ENCODE results near the gene ARCN1.

ARCN1 gene

DNA sequence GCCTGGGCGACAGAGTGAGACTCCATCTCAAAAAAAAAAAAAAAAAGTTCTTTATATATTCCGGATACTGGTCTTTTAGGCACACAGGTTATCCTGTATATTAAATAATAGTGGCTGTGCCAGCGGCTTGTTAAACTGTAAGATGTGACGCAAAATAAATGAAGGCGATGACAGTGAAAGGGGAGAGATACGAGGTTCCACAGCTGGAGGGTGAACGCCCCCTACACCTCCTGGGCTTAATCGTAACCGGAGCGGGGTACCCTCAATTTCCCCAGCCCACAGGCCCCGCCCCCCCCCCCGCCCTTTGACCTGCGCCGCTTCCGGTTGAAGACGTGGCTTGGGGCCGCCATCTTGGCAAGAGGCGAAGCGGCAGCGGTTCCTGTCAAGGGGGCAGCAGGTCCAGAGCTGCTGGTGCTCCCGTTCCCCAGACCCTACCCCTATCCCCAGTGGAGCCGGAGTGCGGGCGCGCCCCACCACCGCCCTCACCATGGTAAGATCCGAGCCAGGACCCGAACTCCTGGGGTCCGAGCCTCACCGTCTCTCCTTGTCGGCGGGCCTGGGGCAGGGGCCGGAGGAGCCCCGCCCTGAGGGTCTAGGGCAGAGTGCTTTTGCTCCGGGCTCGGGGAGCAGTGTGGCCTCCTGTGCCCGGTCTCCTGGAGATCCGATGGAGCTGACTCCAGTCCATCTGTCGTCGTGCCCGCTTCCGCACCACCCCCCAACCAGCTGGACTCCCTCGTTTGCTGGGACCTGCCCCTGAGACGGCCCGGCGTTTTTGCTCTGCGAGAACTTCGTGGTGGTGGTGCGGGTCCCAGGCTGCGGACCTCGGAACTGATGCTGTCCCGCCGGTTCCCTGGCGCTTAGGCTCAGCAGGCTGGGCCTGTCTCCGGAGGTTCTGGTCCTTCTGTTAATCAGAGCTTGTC is at the start of gene ARCN1:
Gene ARCN1 (plus strand): TSS at position 349 of the 920 bp plus-strand sequence. CDS start 139 bp downstream, at position 488.
- DNase-seq (ENCODE audit: low read depth in 2 of 2) = peak; percentile 59 to 62

DNA sequence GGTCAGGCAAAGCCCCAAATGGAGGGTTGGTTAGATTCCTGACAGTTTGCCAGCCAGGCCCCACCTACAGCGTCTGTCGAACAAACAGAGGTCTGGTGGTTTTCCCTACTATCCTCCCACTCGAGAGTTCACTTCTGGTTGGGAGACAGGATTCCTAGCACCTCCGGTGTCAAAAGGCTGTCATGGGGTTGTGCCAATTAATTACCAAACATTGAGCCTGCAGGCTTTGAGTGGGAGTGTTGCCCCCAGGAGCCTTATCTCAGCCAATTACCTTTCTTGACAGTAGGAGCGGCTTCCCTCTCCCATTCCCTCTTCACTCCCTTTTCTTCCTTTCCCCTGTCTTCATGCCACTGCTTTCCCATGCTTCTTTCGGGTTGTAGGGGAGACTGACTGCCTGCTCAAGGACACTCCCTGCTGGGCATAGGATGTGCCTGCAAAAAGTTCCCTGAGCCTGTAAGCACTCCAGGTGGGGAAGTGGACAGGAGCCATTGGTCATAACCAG is 49.6 kb upstream of the ARCN1 start:
- no peak for DNase-seq (ENCODE audit: low read depth in 2 of 2)

DNA sequence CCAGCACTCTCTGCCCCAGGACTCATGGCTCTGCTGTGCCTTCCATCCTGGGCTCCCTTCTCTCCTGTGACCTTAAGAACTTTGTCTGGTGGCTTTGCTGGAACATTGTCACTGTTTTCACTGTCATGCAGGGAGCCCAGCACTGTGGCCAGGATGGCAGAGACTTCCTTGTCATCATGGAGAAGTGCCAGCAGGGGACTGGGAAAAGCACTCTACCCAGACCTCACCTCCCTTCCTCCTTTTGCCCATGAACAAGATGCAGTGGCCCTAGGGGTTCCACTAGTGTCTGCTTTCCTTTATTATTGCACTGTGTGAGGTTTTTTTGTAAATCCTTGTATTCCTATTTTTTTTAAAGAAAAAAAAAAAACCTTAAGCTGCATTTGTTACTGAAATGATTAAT is 47.9 kb upstream of the ARCN1 start:
- no peak for DNase-seq (ENCODE audit: low read depth in 2 of 2)

DNA sequence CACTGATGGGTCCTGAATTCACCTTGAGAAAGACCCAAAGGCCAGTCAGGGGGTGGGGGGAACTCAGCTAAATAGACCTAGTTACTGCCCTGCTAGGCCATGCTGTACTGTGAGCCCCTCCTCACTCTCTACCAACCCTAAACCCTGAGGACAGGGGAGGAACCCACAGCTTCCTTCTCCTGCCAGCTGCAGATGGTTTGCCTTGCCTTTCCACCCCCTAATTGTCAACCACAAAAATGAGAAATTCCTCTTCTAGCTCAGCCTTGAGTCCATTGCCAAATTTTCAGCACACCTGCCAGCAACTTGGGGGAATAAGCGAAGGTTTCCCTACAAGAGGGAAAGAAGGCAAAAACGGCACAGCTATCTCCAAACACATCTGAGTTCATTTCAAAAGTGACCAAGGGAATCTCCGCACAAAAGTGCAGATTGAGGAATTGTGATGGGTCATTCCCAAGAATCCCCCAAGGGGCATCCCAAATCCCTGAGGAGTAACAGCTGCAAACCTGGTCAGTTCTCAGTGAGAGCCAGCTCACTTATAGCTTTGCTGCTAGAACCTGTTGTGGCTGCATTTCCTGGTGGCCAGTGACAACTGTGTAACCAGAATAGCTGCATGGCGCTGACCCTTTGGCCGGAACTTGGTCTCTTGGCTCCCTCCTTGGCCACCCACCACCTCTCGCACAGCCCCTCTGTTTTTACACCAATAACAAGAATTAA is 47.3 kb upstream of the ARCN1 start:
- no peak for DNase-seq (ENCODE audit: low read depth in 2 of 2)

DNA sequence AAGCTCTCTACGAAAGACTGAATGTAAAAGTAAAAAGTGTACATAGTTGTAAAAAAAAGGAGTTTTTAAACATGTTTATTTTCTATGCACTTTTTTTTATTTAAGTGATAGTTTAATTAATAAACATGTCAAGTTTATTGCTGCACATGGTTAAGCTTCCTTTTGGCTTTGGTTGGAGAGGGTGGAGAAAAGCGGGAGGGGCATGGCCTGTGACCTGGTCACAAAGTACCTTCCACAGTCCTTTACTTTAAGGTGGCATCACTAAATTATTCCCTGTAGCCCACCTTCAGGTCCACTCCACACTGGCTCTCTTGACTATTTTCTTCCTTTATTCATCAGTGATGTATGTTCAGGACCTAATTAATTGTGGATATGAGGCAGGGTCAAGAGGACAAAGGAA is 45.5 kb upstream of the ARCN1 start:
- DNase-seq (ENCODE audit: low read depth in 2 of 2) = no peak

DNA sequence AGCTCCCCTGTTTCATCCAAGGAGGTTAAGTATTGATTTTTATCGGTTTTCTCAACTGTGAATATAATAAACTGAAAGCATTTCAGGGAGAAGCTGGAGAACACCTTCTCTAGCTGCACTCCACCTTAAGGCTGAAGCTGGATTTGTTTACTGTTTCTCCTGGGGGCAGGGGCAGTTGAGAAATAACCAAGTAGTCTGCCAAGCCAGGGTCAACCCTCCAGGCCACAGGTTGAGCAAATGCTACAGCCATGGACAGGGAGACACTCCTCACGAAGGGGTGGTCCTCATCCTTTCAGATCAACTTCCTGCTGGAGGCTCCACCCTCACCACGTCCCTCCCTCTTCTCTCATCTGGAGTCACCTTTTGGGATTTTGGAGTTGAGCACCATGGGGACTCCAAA is 45.1 kb upstream of the ARCN1 start, which contains the start of gene TTC36:
Gene TTC36 (plus strand): TSS at position 366 of the 400 bp plus-strand sequence. CDS start 21 bp downstream, at position 387.
- DNase-seq (ENCODE audit: low read depth in 2 of 2) = no peak

DNA sequence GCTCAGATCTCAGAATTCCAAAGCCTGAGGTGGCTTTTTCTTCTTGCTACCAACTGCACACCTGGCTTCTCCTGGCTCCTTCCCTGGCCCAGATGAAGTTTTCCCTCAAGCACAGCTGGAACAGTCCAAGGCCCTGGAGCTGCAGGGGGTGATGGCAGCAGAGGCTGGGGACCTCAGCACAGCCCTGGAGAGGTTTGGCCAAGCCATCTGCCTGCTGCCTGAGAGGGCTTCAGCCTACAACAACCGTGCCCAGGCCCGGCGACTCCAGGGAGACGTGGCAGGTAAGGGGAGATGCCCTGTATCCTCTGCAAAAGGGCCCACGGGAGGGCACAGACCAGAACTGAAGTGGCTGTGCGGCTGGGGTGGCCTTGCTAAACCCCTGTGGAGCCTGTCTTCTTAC is 43.7 kb upstream of the ARCN1 start:
- no peak for DNase-seq (ENCODE audit: low read depth in 2 of 2)

DNA sequence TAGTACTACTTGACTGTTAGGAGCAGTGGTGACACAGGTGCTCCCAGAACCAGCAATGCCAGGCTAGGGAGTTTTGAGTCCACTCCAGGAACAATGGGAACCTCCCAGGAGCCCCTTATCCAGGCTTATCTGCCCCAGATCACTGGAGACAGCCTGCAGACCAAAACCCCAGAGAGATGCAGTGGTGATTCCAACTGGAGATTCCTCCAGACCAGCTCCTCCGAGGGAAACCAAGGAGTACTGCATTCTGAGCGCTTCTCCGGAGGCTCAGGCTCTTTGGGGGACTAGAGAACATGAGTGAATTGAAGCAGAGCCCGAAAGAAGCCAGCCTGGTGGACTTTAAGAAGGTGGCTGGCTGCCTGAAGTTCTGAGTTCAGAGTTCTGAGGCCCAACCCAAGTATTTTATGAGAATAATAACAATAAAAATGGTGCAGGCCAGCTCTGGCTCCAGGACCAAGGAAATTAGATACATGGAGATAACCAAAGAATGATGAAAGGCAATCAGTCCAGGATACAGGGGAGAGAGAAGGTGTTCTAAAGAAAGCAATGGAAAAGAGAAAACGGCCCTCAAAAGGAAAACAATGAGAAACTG is 42.5 kb upstream of the ARCN1 start:
- no peak for DNase-seq (ENCODE audit: low read depth in 2 of 2)

DNA sequence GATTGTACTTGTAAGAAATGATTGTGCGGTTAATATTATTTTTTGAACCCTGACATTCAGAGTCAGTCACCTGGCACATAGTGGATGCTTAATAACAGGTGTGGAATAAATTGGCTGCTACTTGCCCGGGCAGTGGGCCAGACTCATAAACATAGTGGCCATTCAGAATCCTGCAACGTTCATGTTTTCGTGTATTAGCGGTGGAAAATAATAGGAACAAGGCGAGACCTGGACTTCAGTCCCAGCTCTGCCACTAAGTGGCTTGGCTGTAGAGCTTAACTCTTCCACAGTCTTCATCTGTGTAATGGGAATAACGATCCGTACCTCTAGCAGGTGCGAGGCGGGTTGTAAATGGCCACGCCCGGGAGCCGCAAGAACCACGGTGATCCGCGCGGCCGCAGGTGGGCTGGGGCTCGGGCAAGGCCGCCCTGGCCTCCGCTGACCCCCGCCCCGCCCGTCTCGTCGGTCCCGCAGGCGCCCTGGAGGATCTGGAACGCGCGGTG is 42.0 kb upstream of the ARCN1 start:
- DNase-seq (ENCODE audit: low read depth in 2 of 2) = no peak

DNA sequence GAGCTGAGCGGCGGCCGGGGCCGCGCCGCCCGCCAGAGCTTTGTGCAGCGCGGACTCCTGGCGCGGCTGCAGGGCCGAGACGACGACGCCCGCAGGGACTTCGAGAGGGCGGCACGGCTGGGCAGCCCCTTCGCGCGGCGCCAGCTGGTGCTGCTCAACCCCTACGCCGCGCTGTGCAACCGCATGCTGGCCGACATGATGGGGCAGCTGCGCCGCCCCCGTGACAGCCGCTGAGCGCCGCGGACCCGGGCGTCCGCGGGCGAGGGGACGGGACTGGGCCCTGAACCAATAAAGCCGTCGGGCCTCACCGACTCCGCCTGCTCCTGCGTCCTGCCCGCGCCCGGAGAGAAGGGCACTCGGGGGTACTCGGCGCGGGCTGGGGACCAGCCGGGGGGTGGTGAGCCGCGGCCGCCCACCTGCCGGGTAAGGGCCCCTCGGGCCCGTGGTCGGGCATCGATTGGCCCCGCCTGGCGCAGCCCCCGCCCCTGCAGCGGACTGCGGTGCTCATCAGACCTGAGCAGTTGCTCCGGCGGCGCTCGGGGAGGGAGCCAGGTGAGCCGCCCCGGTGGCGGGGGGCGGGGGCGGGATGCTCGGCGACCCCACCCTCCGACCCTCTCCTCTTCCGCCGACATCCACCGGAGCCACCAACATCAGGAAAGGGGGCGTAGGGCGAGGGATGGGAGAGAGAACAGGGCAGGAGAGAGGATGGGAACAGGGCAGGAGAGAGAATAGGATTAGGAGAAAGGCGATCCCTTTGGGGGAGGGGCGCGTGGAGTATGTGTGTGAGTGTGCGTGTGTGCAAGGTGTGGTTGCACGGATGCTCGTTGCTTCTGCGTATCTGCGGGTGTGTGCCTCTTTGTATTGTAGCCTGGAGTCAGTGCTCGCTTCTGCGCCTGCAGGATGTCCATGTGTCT is 41.3 kb upstream of the ARCN1 start, which contains the start of gene TMEM25:
Gene TMEM25 (plus strand): TSS at position 510 of the 914 bp plus-strand sequence. CDS start 610 bp downstream, outside the sequence.
- DNase-seq (ENCODE audit: low read depth in 2 of 2) = peak; percentile 38 to 44

DNA sequence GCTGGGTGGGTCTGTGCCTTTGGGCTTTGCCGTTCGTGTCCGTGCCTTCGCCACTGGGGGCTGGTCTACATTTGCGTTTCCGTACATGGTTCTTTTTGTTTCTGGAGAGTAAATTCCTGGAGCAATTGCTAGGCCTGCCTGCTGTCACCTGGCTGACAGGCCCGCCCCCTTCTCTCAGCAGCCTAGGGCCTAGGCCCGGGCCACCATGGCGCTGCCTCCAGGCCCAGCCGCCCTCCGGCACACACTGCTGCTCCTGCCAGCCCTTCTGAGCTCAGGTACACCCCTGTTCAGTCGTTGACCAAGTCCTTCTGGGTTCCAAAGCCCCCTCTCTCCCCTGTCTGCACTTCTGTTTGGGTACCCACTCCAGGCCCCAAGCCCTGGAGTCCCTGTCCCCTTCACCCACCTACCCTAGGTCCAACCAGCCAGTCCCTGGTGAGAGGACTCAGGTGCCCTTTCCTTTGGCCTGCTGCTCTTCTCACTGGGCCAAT is 40.6 kb upstream of the ARCN1 start:
- DNase-seq (ENCODE audit: low read depth in 2 of 2) = no peak

DNA sequence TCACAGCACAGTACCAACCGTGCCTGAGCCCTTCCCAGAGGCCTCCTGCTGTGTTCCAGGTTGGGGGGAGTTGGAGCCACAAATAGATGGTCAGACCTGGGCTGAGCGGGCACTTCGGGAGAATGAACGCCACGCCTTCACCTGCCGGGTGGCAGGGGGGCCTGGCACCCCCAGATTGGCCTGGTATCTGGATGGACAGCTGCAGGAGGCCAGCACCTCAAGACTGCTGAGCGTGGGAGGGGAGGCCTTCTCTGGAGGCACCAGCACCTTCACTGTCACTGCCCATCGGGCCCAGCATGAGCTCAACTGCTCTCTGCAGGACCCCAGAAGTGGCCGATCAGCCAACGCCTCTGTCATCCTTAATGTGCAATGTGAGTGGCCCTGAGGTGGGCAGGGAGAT is 40.1 kb upstream of the ARCN1 start:
- no peak for DNase-seq (ENCODE audit: low read depth in 2 of 2)

DNA sequence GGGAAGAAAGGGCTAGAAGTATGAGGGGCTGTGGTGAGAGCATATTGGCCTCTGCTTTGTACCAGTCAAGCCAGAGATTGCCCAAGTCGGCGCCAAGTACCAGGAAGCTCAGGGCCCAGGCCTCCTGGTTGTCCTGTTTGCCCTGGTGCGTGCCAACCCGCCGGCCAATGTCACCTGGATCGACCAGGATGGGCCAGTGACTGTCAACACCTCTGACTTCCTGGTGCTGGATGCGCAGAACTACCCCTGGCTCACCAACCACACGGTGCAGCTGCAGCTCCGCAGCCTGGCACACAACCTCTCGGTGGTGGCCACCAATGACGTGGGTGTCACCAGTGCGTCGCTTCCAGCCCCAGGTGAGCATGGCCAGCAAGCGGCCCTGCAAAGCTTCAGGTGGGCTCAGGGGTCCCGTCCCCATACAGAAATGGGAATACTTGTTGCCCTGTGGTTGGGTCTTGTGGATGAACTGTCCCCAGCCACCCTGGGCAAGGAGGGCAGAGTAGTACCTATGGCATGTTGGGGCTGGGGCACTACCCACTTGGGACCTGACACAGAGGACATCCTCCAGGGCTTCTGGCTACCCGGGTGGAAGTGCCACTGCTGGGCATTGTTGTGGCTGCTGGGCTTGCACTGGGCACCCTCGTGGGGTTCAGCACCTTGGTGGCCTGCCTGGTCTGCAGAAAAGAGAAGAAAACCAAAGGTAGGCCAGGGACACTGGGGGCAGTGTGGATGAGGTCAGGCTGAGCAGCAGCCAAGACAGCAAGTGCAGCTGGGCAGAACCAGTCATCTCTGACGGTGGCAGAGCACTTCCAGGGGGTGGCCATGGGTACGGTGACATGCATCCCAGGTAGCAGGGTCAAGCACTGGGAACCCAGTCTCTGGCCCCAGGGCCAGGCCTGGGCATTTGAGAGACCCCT is 39.1 kb upstream of the ARCN1 start:
- DNase-seq (ENCODE audit: low read depth in 2 of 2) = no peak

DNA sequence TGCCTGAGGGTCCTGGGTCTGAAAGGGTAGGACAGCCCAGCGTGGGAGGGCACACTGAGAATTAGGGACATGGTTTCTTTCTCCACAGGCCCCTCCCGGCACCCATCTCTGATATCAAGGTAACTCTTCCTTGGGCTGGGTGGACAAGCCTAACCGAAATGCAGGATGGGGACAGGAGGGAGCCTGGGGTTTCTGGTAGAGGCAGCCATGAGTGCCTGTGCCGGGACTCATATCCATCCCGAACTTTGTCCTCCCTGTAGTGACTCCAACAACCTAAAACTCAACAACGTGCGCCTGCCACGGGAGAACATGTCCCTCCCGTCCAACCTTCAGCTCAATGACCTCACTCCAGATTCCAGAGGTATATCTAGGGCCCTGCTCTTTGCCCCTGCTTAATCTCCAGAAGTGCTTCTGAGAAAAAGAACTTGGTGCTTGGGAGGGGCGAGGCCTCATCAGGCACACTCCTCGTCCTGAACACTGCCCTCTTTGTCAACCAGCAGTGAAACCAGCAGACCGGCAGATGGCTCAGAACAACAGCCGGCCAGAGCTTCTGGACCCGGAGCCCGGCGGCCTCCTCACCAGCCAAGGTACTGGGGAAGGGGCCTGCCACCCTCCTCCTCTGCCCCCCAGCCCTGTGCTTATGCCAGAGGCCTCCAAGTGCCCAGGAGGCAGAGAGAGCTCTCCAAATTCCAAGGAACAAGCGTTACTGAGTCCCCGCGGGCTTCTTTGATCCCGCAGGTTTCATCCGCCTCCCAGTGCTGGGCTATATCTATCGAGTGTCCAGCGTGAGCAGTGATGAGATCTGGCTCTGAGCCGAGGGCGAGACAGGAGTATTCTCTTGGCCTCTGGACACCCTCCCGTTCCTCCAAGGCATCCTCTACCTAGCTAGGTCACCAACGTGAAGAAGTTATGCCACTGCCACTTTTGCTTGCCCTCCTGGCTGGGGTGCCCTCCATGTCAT is 38.2 kb upstream of the ARCN1 start:
- no peak for DNase-seq (ENCODE audit: low read depth in 2 of 2)

DNA sequence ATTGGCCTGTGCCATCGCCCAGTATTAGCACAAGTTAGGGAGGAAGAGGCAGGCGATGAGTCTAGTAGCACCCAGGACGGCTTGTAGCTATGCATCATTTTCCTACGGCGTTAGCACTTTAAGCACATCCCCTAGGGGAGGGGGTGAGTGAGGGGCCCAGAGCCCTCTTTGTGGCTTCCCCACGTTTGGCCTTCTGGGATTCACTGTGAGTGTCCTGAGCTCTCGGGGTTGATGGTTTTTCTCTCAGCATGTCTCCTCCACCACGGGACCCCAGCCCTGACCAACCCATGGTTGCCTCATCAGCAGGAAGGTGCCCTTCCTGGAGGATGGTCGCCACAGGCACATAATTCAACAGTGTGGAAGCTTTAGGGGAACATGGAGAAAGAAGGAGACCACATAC is 36.9 kb upstream of the ARCN1 start:
- DNase-seq (ENCODE audit: low read depth in 2 of 2) = no peak

DNA sequence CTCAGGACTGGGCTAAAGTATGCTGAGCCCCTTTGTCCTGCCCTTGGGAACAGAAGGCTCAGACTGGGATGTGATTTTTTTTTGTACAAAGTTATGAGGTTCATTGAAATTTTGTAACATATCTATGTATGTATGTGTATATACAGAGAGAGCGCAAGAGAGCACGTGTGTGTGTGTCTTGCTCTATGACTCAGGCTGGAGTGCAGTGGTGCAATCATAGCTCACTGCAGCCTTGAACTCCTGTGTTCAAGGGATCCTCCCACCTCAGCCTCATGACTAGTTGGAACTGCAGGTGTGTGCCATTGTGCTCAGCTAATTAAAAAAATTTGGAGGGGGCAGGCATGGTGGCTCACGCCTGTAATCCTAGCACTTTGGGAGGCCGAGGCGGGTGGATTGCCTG is 35.5 kb upstream of the ARCN1 start:
- no peak for DNase-seq (ENCODE audit: low read depth in 2 of 2)

DNA sequence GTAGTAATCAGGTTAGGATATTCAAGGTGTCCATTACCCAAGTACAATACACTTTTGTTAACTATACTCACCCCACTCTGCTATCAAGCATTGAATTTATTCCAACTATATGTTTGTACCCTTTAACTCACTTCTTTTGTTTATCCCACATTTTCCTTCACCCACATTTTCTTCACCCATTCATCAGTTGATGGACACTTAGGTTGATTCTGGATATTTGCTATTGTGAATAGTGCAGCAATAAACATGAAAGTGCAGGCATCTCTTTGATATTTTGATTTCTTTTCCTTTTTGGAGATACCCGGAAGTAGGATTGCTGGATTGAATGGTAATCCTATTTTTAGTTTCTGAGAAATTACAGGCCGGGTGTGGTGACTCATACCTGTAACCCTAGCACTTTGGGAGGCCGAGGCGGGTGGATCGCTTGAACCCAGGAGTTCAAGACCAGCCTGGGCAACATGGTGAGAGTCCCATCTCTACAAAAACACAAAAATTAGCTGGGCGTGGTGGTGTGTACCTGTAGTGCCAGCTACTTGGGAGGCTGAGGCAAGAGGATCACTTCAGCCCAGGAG is 34.7 kb upstream of the ARCN1 start:
- no peak for DNase-seq (ENCODE audit: low read depth in 2 of 2)

DNA sequence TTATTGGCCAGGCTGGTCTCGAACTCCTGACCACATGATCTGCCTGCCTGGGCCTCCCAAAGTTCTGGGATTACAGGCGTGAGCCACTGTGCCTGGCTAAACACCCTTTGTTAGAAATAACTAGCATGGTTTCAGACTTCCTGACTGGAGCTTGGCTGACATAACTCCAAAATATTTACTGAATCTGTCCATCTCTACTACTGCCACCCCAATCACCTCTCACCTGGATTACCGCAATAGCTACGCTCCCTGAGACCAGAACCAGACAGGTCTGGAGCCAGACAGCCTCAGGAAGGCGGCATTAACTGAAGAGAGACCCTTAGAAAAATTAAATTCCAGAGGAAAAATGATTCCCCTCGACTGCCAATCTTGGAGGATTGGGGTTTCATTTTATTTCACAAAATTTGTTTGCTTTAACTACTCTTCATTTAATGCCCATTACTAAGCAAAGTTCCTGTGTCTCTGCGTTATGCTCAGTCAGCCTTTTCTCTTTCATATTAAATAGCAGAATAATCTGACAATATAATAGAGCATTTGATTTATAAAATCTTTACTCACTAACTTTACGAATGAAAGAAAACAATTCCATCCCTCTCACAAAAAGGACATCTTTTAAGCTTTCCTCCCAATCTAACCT is 28.1 kb upstream of the ARCN1 start:
- no peak for DNase-seq (ENCODE audit: low read depth in 2 of 2)

Data from stimulated activated CD8-positive, alpha-beta memory T cell treated with anti-CD3 and anti-CD28 coated beads, Interleukin-7, amount 100 ng/mL, for 1 hour (primary cell).